ENCODE data around the gene HES5. TPM values are rescaled to one million over a fixed set of nuclear protein-coding genes. Genes with fewer than 3 reads are reported as not detected.

The HES5 gene
- total RNA-seq, 4 donors from 2014 or later, result 0.34 to 2.8 (median 1.8) TPM; not detected in 1

DNA sequence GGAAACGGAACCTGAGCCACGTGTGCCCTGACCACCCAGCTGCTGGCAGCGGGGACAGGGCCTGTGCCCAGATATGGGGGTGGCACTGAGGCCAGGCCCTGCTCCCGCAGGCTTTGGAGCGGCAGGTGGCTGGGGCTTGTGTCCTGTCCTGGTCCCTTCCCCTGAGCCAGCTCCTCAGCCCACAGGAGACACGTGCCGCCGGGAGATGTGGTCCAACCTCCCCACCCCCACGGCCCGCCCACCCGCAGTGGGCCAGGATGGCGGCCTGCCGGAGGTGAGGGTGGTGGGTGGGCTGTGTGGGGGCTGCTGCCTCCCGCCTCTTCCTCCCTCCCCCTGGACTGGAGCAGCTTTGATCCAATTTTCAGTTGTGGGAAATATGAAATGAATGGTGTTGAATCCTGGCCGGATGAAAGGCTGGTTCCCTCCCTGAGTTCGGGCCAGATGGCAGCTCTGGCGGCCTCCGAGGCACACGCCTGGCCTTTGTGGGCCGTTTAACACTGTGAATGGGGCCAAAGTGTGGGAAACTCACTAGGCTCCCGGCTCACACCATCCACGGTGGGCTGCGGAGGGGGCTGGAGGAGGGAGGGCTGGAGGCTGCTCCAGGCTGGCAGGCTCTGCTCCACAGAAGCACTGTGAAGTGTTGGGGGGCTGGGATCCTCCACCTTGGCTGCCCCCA is 2.6 kb upstream of the HES5 start:
- Histone ChIP-seq H3K4me1 (peaks cover 0 to 12% of the 10 kb centered on the region in 2 donors), H3K36me3 (no peaks in the 10 kb centered on the region), H3K27ac (no peak overlapping the region), H3K4me3 (no peak overlapping the region), H3K27me3 (peaks cover 19 to 37% of the 10 kb centered on the region in 2 donors), H3K9me3 (no peaks in the 10 kb centered on the region)
- no peak for DNase-seq
- no peak for TF ChIP-seq CTCF (IDR thresholded peaks at IDR 0.05)
- TF ChIP-seq POLR2A (IDR thresholded peaks at IDR 0.05), result no peak
- intact Hi-C loops (cut with DNase I; ENCODE audit: low total_unique reads), result no loop called here

DNA sequence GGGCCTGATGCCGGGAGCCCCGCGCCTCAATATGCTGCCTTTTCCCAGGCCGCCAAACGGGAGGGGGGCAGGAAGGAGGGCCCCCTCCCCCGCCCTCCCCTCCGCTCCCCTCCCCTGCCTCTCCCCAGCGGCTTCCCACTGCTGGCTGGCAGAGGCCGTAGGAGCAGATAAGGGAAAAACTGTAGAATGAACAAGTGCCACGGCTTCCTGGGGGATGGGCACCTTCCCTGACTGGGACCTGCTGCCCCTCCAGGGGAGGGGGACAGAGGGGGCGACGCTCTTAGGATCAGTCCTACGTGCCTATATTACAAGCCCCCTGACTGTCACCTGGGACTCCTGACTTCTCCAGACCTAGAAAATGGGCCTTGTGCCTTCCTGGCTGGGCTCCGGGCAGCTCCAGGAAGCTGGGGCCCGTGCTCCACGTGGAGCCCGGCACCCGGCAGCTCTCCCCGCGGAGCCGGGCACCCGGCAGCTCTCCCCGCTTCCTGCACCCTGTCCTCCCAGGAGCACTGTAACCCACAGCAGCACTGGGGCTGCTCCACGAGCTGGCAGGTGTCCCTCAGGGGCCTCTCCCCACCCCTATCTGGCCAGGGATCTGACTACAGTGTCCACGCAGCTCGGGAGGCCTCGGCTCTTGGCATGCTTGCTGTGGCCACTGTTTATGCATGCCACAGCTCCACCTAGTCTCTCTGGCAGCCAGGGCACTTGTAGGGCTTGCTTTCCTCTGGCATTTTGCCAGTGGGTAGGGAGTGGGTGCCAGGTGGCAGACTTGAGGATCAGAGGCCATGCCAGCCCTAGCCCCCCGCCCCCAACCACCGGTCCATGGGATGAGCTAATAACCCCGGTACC is 674 bp upstream of the HES5 start:
- H3K27me3 ChIP-seq, result peaks cover 19 to 37% of the 10 kb centered on the region in 2 donors
- intact Hi-C loops (cut with DNase I; ENCODE audit: low total_unique reads), result no loop called here
- H3K4me3 ChIP-seq, result no peak overlapping the region
- no peak for DNase-seq
- peak overlapping the region in 1 of 2 donors; percentile 38 for H3K27ac ChIP-seq
- no peaks in the 10 kb centered on the region for H3K36me3 ChIP-seq
- TF ChIP-seq POLR2A (IDR thresholded peaks at IDR 0.05) (no peak), CTCF (IDR thresholded peaks at IDR 0.05) (no peak)
- no peaks in the 10 kb centered on the region for H3K9me3 ChIP-seq
- H3K4me1 ChIP-seq, result peaks cover 0 to 17% of the 10 kb centered on the region in 2 donors

DNA sequence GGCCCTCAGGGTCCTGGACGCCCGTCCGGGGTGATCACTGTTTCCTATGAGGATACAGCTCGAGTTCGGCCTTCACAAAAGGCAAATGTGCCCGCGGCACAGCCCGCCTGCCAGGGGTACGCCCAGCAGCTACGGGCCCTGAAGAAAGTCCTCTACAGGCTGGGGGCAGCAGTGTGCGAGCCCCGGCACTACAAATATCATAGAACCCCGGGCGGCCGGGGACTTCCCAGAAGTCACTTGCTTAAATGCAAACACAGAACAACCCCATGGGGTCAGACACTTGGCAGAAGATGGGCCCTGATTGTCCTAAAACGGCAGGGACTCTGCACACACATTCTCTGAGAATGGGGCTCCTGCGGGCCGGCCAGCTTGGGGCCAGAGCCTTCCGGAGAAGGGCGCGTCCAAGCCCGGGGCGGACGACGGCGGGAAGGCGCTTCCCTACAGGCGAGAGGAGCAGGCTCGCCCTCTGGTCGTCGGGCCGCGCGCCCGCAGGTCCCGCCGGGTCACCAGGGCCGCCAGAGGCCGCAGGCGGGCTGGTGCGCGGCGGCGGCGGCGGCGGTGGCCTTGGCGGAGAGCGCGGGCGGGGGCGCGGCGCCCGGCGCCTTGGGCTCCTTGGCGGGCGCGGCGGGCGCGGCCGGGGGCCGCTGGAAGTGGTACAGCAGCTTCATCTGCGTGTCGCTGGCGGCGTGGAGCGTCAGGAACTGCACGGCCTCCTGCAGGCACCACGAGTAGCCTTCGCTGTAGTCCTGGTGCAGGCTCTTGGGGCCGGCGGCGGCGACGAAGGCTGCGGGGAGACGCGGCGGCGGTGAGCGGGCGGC is 888 bp downstream of the HES5 start:
- peak overlapping the region; percentile 15 to 46 for H3K27ac ChIP-seq
- H3K9me3 ChIP-seq, result no peaks in the 10 kb centered on the region
- TF ChIP-seq POLR2A (IDR thresholded peaks at IDR 0.05) (no peak), CTCF (IDR thresholded peaks at IDR 0.05) (no peak)
- DNase-seq, result no peak
- no peaks in the 10 kb centered on the region for H3K36me3 ChIP-seq
- H3K27me3 ChIP-seq, result peaks cover 19 to 30% of the 10 kb centered on the region in 2 donors
- H3K4me1 ChIP-seq, result peaks cover 0 to 30% of the 10 kb centered on the region in 2 donors
- H3K4me3 ChIP-seq, result no peak overlapping the region
- intact Hi-C loops (cut with DNase I; ENCODE audit: low total_unique reads), result no loop called here

GRCh38 chr1:2528611-2528965 is 1.5 kb downstream of the HES5 start:
- TF ChIP-seq POLR2A (IDR thresholded peaks at IDR 0.05) (no peak), CTCF (IDR thresholded peaks at IDR 0.05) (no peak)
- H3K36me3 ChIP-seq, result no peaks in the 10 kb centered on the region
- peaks cover 19 to 30% of the 10 kb centered on the region in 2 donors for H3K27me3 ChIP-seq
- intact Hi-C loops (cut with DNase I; ENCODE audit: low total_unique reads), result no loop called here
- H3K4me1 ChIP-seq, result peaks cover 0 to 33% of the 10 kb centered on the region in 2 donors
- DNase-seq, result no peak
- no peaks in the 10 kb centered on the region for H3K9me3 ChIP-seq
- no peak overlapping the region for H3K4me3 ChIP-seq
- peak overlapping the region; percentile 15 to 46 for H3K27ac ChIP-seq

Measured in uterus (tissue), 4 donors.